Panc1 (cell line): ENCODE results near the gene NCAM1.

Experiments
- POLR2AphosphoS5 ChIP-seq: IDR thresholded peaks from 2 replicates; pipeline ENCODE4 v1.6.1; 2012; ENCODE audit warnings: mild to moderate bottlenecking, low read depth, low read length, moderate library complexity
- REST ChIP-seq, 2 experiments: IDR thresholded peaks; 2 replicates each; pipeline ENCODE4 v1.6.1; 2011 to 2012; ENCODE audit warnings: low read depth in 2 of 2, control low read depth in 1 of 2, low read length in 1 of 2, mild to moderate bottlenecking in 1 of 2, moderate library complexity in 1 of 2; ENCODE audit not compliant: insufficient read depth in 1 of 2
- SIN3A ChIP-seq: IDR thresholded peaks from 2 replicates; pipeline ENCODE4 v1.6.1; 2012; ENCODE audit warnings: low read depth, mild to moderate bottlenecking, low read length, moderate library complexity, borderline replicate concordance; ENCODE audit not compliant: insufficient read depth
- TCF7L2 ChIP-seq: IDR thresholded peaks from 2 replicates; pipeline ENCODE4 v1.6.1; 2011; ENCODE audit warnings: mild to moderate bottlenecking, low read depth, low read length, inconsistent platforms
- TF ChIP-seq, protein P1 (sequence below): fragments of 450-650 bp; IDR thresholded peaks from 2 replicates; pipeline ENCODE4 v1.5.1; 2017; ENCODE audit warnings: mild to moderate bottlenecking

DNA sequence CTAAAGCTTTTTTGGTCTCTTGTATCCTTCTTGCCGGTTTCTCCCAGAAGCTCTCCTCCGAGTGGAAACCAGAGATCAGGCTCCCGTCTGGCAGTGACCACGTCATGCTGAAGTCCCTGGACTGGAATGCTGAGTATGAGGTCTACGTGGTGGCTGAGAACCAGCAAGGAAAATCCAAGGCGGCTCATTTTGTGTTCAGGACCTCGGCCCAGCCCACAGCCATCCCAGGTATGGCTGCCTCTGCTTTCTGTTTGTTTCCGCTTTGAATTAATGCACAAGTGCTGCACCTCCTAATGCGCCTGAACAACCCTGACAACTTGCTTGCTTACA, 298.8 kb downstream of the NCAM1 start:
- TF ChIP-seq, protein P1, sequence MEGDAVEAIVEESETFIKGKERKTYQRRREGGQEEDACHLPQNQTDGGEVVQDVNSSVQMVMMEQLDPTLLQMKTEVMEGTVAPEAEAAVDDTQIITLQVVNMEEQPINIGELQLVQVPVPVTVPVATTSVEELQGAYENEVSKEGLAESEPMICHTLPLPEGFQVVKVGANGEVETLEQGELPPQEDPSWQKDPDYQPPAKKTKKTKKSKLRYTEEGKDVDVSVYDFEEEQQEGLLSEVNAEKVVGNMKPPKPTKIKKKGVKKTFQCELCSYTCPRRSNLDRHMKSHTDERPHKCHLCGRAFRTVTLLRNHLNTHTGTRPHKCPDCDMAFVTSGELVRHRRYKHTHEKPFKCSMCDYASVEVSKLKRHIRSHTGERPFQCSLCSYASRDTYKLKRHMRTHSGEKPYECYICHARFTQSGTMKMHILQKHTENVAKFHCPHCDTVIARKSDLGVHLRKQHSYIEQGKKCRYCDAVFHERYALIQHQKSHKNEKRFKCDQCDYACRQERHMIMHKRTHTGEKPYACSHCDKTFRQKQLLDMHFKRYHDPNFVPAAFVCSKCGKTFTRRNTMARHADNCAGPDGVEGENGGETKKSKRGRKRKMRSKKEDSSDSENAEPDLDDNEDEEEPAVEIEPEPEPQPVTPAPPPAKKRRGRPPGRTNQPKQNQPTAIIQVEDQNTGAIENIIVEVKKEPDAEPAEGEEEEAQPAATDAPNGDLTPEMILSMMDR: no peak
- TF ChIP-seq REST (IDR thresholded peaks at IDR 0.05; ENCODE audit: insufficient read depth in 1 of 2, low read depth in 2 of 2, low read length in 1 of 2) (no peak), POLR2AphosphoS5 (no peak), SIN3A (no peak), TCF7L2 (no peak)
